ENCODE data around the gene CEACAM19.

GRCh38 chr19:44689290-44690130, 18.2 kb downstream of the CEACAM19 start:
- TF ChIP-seq CTCF (conservative IDR thresholded peaks at IDR 0.05; ENCODE audit: low read depth, low read length) (peak; percentile 86), MAFK (IDR thresholded peaks at IDR 0.05; ENCODE audit: low read depth, low read length) (no peak), RFX5 (IDR thresholded peaks at IDR 0.05; ENCODE audit: low read depth, low read length) (no peak), CHD1 (IDR thresholded peaks at IDR 0.05; ENCODE audit: low read depth, low read length) (no peak), POLR2A (IDR thresholded peaks at IDR 0.05; ENCODE audit: low read depth, low read length) (no peak), BHLHE40 (IDR thresholded peaks at IDR 0.05; ENCODE audit: low read depth, low read length) (no peak), USF2 (IDR thresholded peaks at IDR 0.05; ENCODE audit: low read depth, low read length) (no peak), RAD21 (IDR thresholded peaks at IDR 0.05; ENCODE audit: low read length) (peak; percentile 82), ELK1 (IDR thresholded peaks at IDR 0.05; ENCODE audit: borderline replicate concordance, low read depth, low read length) (no peak), CEBPB (IDR thresholded peaks at IDR 0.05; ENCODE audit: low read depth, low read length) (peak; percentile 10; the same call in 1 of the 2 replicates), SMC3 (IDR thresholded peaks at IDR 0.05; ENCODE audit: low read depth, low read length) (peak; percentile 75), RCOR1 (IDR thresholded peaks at IDR 0.05; ENCODE audit: insufficient replicate concordance, low read length) (no peak), MXI1 (IDR thresholded peaks at IDR 0.05; ENCODE audit: borderline replicate concordance, low read depth, low read length) (no peak), MAZ (IDR thresholded peaks at IDR 0.05; ENCODE audit: borderline replicate concordance, low read depth, low read length) (0 out of 2 replicates have a peak, but pooled peaks have one; percentile 26)

All from IMR-90 (cell line).